HG03280 (cell line): ENCODE data around the gene ZNF14.
"Not testable (repeated sequence)": the region's sequence is repeated elsewhere in the genome, so short reads cannot be mapped to it uniquely, and the experiment has no call there.

Source experiments
- ATAC-seq: cut with Tn5 transposase; IDR thresholded peaks from one replicate; pipeline ENCODE4 v1.9.1; 2021; ENCODE audit warnings: mild to moderate bottlenecking, moderate library complexity; ENCODE audit not compliant: unreplicated experiment

The ZNF14 gene

GRCh38 chr19:19747357-19748220 lies 14.7 kb upstream of the ZNF14 start:
- no peak for ATAC-seq

DNA sequence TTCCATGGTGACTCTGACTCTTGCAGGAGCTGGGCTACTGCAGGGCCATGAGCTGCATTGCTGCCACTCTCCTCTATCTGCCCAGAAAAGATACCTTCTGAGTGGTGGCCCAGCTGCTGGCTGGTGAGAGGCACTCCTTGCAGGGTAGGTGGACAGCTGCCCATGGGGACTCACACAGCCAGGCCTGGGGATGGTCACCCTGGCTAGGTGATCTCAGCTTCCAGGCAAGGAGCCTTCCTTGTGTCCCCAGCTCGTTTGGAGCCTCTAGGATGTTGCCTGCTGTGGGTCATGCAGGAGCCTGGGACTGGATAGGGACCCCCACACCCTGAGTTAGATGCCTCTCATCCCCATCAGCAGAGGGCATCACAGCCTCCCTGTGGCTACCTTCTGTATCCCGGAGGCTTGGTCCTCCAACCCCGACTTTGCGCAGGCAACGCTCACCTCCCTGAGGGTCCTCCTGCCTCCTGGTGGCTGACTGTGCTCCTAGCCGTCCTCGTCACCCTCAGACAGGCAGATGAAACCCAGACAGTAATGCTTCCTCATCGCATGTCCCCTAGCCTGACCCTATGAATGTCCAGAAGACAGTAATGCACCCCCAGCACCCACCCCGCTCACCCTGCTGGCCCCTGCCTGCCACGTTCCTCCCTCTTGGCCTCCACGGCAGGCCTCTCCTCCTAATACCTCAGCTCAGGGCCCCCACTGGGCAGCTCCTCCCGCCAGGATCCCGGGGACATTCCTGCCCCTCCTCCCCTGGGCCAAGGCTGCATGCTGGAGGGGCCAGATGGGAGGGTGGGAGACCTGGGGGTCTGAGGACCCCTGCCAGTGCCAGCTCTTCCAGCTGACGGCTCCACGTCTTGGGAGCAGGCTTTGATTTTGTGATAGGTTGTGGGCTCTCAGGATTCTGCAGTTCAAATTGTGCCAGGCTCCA lies 13.6 kb upstream of the ZNF14 start:
- no peak for ATAC-seq

DNA sequence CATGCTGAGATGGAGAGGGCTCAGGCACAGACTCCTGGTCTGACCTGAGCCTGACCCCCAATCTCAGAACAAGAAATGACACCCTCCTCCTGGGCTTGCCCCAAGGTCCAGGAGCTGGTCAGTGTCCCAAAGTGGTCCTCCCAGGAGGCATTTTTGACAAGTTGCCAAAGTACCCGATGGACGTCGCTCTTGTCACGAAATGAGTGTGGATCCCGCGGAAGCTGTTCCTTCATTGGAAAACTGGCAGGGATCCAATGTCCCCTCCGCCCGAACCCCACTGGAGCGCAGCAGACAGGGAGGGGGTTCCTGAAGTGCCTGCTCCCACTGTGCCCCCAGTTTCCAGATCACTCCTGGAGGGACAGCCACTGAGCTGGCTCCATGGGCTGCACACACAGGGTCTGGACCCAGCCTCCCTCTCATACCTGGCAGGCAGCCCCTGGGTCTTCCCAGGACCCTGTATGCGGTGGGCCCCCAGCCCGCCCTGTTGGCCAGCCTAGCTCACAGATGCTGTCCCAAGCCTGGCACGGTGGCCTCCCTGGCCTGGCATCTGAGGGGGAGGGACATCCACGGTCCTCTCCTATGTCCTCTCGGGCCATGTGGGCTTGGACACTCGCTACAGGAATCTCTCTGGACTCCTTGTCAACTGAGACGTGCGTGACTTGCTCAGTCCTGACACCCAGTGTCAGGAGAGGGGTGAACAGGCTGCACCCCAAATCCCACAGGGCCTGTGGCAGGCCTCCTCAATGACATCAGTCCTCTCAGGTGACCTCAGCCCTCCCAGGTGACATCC lies 12.8 kb upstream of the ZNF14 start:
- ATAC-seq: no peak

DNA sequence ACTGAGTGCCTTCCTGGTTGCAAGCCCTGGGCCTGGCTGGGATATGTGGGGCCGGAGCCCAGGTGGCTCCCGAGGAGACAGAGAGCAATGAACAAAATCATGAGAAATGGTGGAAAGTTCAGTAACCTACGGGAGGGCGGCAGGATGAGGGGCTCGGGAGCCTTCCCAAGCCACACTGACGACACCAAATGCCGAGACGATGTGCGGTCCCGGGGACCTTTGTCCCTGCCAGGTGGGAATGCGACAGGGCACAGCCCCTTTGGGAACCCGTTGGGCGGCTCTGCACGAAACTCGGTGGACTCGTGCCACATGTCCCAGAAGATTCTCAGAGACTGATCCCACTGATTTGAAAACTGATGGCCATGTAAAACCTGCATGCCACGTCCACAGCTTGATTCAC lies 11.7 kb upstream of the ZNF14 start:
- ATAC-seq: no peak

GRCh38 chr19:19743921-19744320 lies 11.0 kb upstream of the ZNF14 start:
- not testable (repeated sequence) for ATAC-seq

- ATAC-seq: no peak
Measured at GRCh38 chr19:19743176-19743575, 10.3 kb upstream of the ZNF14 start.

GRCh38 chr19:19742773-19743172 lies 9.9 kb upstream of the ZNF14 start:
- ATAC-seq: no peak

DNA sequence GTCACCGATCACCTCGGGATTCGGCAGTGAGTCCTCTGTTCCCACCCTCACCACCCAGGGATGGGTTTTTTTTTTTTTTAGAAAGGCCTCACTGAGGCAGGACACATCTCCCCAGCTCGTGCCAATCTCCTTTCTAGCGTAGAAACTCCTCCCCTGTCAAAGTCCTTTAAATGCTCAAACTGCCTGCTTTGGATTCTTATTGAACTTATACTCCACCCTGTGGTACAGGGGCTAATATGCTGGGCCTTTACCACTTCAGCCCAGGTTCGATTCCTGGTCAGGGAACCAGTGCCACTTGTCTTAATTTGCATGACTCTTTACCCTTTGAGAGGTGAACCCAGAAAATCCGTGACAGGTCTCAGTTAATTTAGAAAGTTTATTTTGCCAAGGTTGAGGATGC lies 8.3 kb upstream of the ZNF14 start:
- ATAC-seq: no peak

- ATAC-seq: no peak
Measured at GRCh38 chr19:19740755-19741154, 7.8 kb upstream of the ZNF14 start.

- ATAC-seq: no peak
Measured at GRCh38 chr19:19738564-19738963, 5.7 kb upstream of the ZNF14 start.

DNA sequence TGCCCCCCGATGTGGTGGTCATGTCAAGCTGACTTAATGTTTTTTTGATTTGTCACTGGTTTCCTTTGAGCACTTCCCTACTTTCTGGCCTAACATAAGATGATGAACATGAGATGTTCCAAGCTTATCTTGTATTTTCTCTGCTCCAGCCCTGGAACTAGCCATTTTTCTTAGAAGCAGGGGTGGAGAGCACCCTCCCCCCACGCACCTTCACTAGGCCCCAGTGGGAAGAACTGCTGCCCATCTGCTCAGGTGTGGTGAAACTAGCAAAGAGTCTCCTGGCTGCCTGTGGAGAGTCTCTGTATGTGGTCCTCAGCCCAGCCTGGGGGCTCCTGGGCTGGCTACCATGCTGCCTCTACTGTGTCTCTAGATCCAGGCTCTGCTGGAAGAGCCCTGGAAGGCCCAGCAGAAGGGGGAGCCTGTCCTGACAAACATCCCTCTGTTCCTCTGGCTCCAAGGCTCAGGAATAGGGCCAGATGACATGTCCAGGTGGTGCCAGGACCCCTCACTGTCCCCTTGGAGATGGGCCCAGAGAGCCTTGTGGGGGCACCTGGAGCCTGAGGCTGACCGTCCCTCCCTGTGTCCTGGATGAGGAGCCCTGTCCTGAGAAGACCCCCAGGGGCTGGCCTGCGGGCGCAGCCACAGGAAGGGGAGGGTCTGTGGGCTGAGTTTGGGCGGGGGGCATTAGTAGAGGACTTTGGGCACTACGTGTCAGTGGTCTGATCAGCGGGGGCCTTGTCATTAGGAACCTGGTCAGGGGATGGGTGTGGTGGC lies 4.8 kb upstream of the ZNF14 start:
- ATAC-seq: no peak

- ATAC-seq: no peak
Measured at GRCh38 chr19:19721896-19722295, 11.0 kb downstream of the ZNF14 start.

GRCh38 chr19:19719798-19720197 lies 13.1 kb downstream of the ZNF14 start:
- ATAC-seq: no peak

GRCh38 chr19:19711934-19712828 lies 20.7 kb downstream of the ZNF14 start:
- no peak for ATAC-seq

- no peak for ATAC-seq
Measured at GRCh38 chr19:19711306-19711933, 21.5 kb downstream of the ZNF14 start.

- no peak for ATAC-seq
Measured at GRCh38 chr19:19710506-19710905, 22.4 kb downstream of the ZNF14 start.

- ATAC-seq: no peak
Measured at GRCh38 chr19:19704836-19705235, 28.1 kb downstream of the ZNF14 start.

DNA sequence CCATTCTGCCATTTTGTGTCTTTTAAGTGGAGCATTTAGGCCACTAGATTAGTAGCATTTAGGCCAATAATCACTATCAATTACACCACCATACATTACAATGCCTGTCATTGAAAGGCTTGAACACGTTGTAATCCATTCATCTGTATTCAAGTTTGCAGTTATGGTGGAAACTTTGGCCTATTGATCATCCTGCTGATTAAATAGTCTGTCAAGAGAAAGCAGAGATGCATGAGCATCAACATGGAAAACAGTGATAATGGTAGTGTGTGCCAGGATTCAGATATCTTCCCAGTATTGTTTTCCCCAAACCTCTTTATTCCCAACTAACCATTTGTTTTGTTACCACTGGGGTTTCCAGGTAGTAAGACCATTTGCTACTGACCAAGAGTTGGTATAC lies 32.4 kb downstream of the ZNF14 start:
- not testable (repeated sequence) for ATAC-seq

DNA sequence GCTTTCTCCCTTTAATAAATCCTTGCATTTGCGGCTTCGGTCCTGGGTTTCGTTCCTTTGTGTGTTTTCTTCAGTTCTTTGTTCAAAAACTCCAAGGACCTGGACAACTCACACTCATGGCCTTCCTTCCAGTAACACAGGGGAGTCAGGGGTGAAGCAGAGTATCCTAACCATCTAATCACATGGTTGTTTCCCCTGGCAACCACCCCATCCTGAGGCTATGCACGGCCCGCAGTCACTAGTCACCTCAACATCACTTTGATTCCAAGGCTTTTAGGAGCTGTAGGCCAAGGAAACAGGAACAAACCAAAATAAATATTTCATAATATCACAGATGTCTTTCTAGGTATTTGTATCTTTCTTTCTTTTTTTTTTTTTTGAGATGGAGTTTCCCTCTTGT lies 35.3 kb downstream of the ZNF14 start:
- no peak for ATAC-seq
